MM.1S (cell line): Measurements from ENCODE around the gene CCL5.

ENCODE experiments used
- DNase-seq: peaks from one replicate; pipeline ENCODE4 v3.0.0-alpha.2; 2015
- H2AFZ ChIP-seq: fragments of 300-600 bp; sonication (generic); 2 replicates; pipeline ENCODE4 v1.6.0; 2016; ENCODE audit warnings: antibody characterized with exemption, low read length
- H3F3A ChIP-seq: fragments of 300-600 bp; sonication (generic); 2 replicates; pipeline ENCODE4 v1.6.1; 2016; ENCODE audit warnings: mild to moderate bottlenecking, antibody characterized with exemption, low read length, moderate library complexity, mixed read lengths; ENCODE audit not compliant: insufficient read depth
- H3K27ac ChIP-seq: fragments of 300-600 bp; sonication (generic); 2 replicates; pipeline ENCODE4 v1.5.1; 2016; ENCODE audit warnings: mild to moderate bottlenecking, low read length
- H3K27me3 ChIP-seq: fragments of 300-600 bp; sonication (generic); replicated peaks from 2 replicates; pipeline ENCODE4 v1.6.0; 2016; ENCODE audit warnings: low read length; ENCODE audit not compliant: insufficient read depth
- H3K36me3 ChIP-seq: fragments of 300-600 bp; sonication (generic); replicated peaks from 2 replicates; pipeline ENCODE4 v1.6.1; 2016; ENCODE audit warnings: mild to moderate bottlenecking, low read length, mixed read lengths; ENCODE audit not compliant: insufficient read depth
- H3K4me1 ChIP-seq: fragments of 300-600 bp; sonication (generic); 2 replicates; pipeline ENCODE4 v1.6.1; 2016; ENCODE audit warnings: low read length, mixed read lengths
- H3K4me2 ChIP-seq: fragments of 300-600 bp; sonication (generic); 2 replicates; pipeline ENCODE4 v1.6.0; 2016; ENCODE audit warnings: low read depth, low read length
- H3K4me3 ChIP-seq: fragments of 300-600 bp; sonication (generic); 2 replicates; pipeline ENCODE4 v1.5.1; 2016; ENCODE audit warnings: low read length, mixed read lengths
- H3K79me2 ChIP-seq: fragments of 300-600 bp; sonication (generic); 2 replicates; pipeline ENCODE4 v1.6.1; 2016; ENCODE audit warnings: mixed run types, low read length, mixed read lengths
- H3K9ac ChIP-seq: fragments of 300-600 bp; sonication (generic); 2 replicates; pipeline ENCODE4 v1.6.1; 2016; ENCODE audit warnings: low read length, mixed read lengths
- H3K9me2 ChIP-seq: fragments of 300-600 bp; sonication (generic); replicated peaks from 2 replicates; pipeline ENCODE4 v1.6.1; 2016; ENCODE audit warnings: mild to moderate bottlenecking, low read length, mixed read lengths; ENCODE audit not compliant: insufficient read depth
- H3K9me3 ChIP-seq: fragments of 300-600 bp; sonication (generic); replicated peaks from 2 replicates; pipeline ENCODE4 v1.6.1; 2016; ENCODE audit warnings: mild to moderate bottlenecking, low read length, mixed read lengths; ENCODE audit not compliant: insufficient read depth
- H4K20me1 ChIP-seq: fragments of 300-600 bp; sonication (generic); 2 replicates; pipeline ENCODE4 v1.6.1; 2016; ENCODE audit warnings: mild to moderate bottlenecking, low read length, moderate library complexity, mixed read lengths; ENCODE audit not compliant: insufficient read depth
- CTCF ChIP-seq: fragments of 300-600 bp; sonication (generic); IDR thresholded peaks from 2 replicates; pipeline ENCODE4 v1.5.1; 2016; ENCODE audit warnings: antibody characterized with exemption, low read length, mixed read lengths
- EZH2 ChIP-seq: fragments of 300-600 bp; sonication (generic); optimal IDR thresholded peaks from 2 replicates; pipeline ENCODE3; 2017; ENCODE audit warnings: low read depth, mild to moderate bottlenecking, antibody characterized with exemption, low read length, mixed read lengths
- EZH2phosphoT487 ChIP-seq: fragments of 300-600 bp; sonication (generic); IDR thresholded peaks from 2 replicates; pipeline ENCODE4 v1.6.1; 2018; ENCODE audit warnings: antibody characterized with exemption, low read length

The CCL5 gene

GRCh38 chr17:35844547-35844946, 35.6 kb downstream of the CCL5 start:
- H3K79me2 ChIP-seq: peaks cover 8% of the 10 kb centered on the region; the same call in 1 of the 2 replicates
- no peaks in the 10 kb centered on the region for H3K27me3 ChIP-seq
- no peaks in the 10 kb centered on the region for H3K4me1 ChIP-seq
- no peak overlapping the region for H3K4me3 ChIP-seq
- peaks cover 22% of the 10 kb centered on the region for H3K36me3 ChIP-seq
- H3K9me3 ChIP-seq: no peaks in the 10 kb centered on the region
- no peak overlapping the region for H3K27ac ChIP-seq
- DNase-seq: no peak
- peaks cover 3% of the 10 kb centered on the region; the same call in 1 of the 2 replicates for H4K20me1 ChIP-seq
- peaks cover 4% of the 10 kb centered on the region; the same call in 1 of the 2 replicates for H3F3A ChIP-seq
- TF ChIP-seq EZH2phosphoT487 (no peak), EZH2 (no peak), CTCF (no peak)
- H2AFZ ChIP-seq: no peak overlapping the region
- H3K9ac ChIP-seq: no peak overlapping the region
- H3K9me2 ChIP-seq: no peaks in the 10 kb centered on the region
- H3K4me2 ChIP-seq: no peak overlapping the region

DNA sequence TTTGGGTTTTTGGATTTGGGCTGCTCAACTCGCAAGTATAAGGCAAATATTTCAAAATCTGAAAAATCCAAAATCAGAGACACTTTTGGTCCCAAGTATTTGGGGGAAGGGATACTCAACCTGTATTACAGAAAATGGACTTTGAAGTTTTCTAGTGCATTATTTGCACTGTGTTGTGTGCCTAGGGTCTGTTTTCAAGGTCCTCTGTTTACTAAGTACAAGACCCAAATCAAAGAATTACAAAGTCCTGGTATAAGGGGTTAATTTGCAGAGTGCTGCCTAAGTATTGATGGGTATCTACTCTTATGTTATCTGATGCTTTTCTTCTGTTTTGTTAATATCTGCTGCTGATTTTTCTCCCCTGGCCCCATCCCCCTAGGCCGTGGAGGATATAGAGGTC, 36.5 kb downstream of the CCL5 start:
- DNase-seq: no peak
- Histone ChIP-seq H3K9me2 (no peaks in the 10 kb centered on the region), H3K36me3 (peaks cover 22% of the 10 kb centered on the region)

GRCh38 chr17:35842239-35842638, 37.9 kb downstream of the CCL5 start:
- H3K9me2 ChIP-seq: no peaks in the 10 kb centered on the region
- no peak overlapping the region for H3K4me2 ChIP-seq
- peaks cover 8% of the 10 kb centered on the region; the same call in 1 of the 2 replicates for H3K79me2 ChIP-seq
- peaks cover 22% of the 10 kb centered on the region for H3K36me3 ChIP-seq
- DNase-seq: no peak
- no peak for TF ChIP-seq EZH2
- TF ChIP-seq EZH2phosphoT487: no peak
- TF ChIP-seq CTCF: no peak
- H3K4me1 ChIP-seq: no peaks in the 10 kb centered on the region
- no peaks in the 10 kb centered on the region for H3K27me3 ChIP-seq
- H4K20me1 ChIP-seq: no peaks in the 10 kb centered on the region; the same call in 1 of the 2 replicates
- no peaks in the 10 kb centered on the region for H3F3A ChIP-seq
- no peak overlapping the region for H3K4me3 ChIP-seq
- H3K27ac ChIP-seq: no peak overlapping the region
- no peak overlapping the region for H2AFZ ChIP-seq
- no peaks in the 10 kb centered on the region for H3K9me3 ChIP-seq
- H3K9ac ChIP-seq: no peak overlapping the region

More for the DNA sequence above, 36.5 kb downstream of the CCL5 start:
- TF ChIP-seq EZH2 (no peak), CTCF (no peak), EZH2phosphoT487 (no peak)
- no peaks in the 10 kb centered on the region for H3K27me3 ChIP-seq
- no peaks in the 10 kb centered on the region for H3K9me3 ChIP-seq
- peaks cover 8% of the 10 kb centered on the region; the same call in 1 of the 2 replicates for H3K79me2 ChIP-seq
- no peak overlapping the region for H3K4me2 ChIP-seq
- H3K27ac ChIP-seq: no peak overlapping the region
- peaks cover 3% of the 10 kb centered on the region; the same call in 1 of the 2 replicates for H4K20me1 ChIP-seq
- H3F3A ChIP-seq: peaks cover 4% of the 10 kb centered on the region; the same call in 1 of the 2 replicates
- H3K4me3 ChIP-seq: no peak overlapping the region
- no peak overlapping the region for H2AFZ ChIP-seq
- H3K4me1 ChIP-seq: no peaks in the 10 kb centered on the region
- no peak overlapping the region for H3K9ac ChIP-seq
